ENCODE data around the gene POLDIP2. TPM values are rescaled to one million over a fixed set of nuclear protein-coding genes. Genes with fewer than 3 reads are reported as not detected.

POLDIP2 gene
- total and polyA plus RNA-seq, 9 of the 15 experiments (the other 6 are each of a cell fraction or from before 2014, with no cell fraction given): 22.0 to 137 (median 104) TPM

- TF ChIP-seq ZNF609 (CRISPR knock-in tag; IDR thresholded peaks at IDR 0.05; ENCODE audit: borderline replicate concordance) (no peak), E2F8 (IDR thresholded peaks at IDR 0.05; ENCODE audit: low read depth, partially characterized antibody) (no peak), FIP1L1 (IDR thresholded peaks at IDR 0.05; ENCODE audit: low read depth, low read length, poor library complexity, severe bottlenecking) (no peak), MBD1 (CRISPR knock-in tag; IDR thresholded peaks at IDR 0.05) (no peak), ZNF239 (CRISPR knock-in tag; IDR thresholded peaks at IDR 0.05) (no peak), CTCFL (IDR thresholded peaks at IDR 0.05; ENCODE audit: borderline replicate concordance, insufficient read depth, low read depth, low read length, poor library complexity, severe bottlenecking) (no peak), SMAD3 (CRISPR knock-in tag; conservative IDR thresholded peaks at IDR 0.05) (no peak), ATF3 (IDR thresholded peaks at IDR 0.05) (no peak), ATF3 (CRISPR knock-in tag; conservative IDR thresholded peaks at IDR 0.05) (no peak), ZNF551 (CRISPR knock-in tag; IDR thresholded peaks at IDR 0.05) (no peak), ZC3H4 (CRISPR knock-in tag; IDR thresholded peaks at IDR 0.05; ENCODE audit: borderline replicate concordance) (no peak)
Measured at GRCh38 chr17:28317099-28317965, 40.0 kb downstream of the POLDIP2 start (continued).

Data from K562 (cell line).